ENCODE measurements around the gene FBXO47. TPM values are rescaled to one million over a fixed set of nuclear protein-coding genes. Genes with fewer than 3 reads are reported as not detected.

FBXO47 gene
- total RNA-seq, 1 experiment from 2014 or later, result not detected

GRCh38 chr17:38893113-38893512, 74.1 kb downstream of the FBXO47 start:
- no peak overlapping the region for H3K4me3 ChIP-seq (ENCODE audit: low read depth, low read length, poor library complexity, severe bottlenecking)
- BruUV-seq (replicated peaks), result no TSS peak
- intact Hi-C loops (cut with micrococcal nuclease; ENCODE audit: unreplicated experiment), result no loop called here
- POLR2A ChIA-PET (ENCODE audit: low non-redundant PET), result no interaction called here
- no peaks in the 10 kb centered on the region for H3K4me1 ChIP-seq (ENCODE audit: insufficient read depth, low read length, poor library complexity, severe bottlenecking)
- H3K36me3 ChIP-seq (ENCODE audit: insufficient read depth, low read length, poor library complexity, severe bottlenecking), result peaks cover 5% of the 10 kb centered on the region
- CTCF ChIA-PET, result no interaction called here
- no peak for DNase-seq (ENCODE audit: low spot score)
- H3K27me3 ChIP-seq (replicated peaks; ENCODE audit: insufficient read depth, low read depth, low read length, poor library complexity), result no peaks in the 10 kb centered on the region
- H3K27ac ChIP-seq (ENCODE audit: low read depth, low read length, poor library complexity, severe bottlenecking), result no peak overlapping the region
- no peaks in the 10 kb centered on the region for H3K9me3 ChIP-seq (ENCODE audit: low read depth, low read length, poor library complexity, severe bottlenecking)
- TF ChIP-seq EZH2 (IDR thresholded peaks at IDR 0.05; ENCODE audit: borderline replicate concordance, low read depth, low read length, poor library complexity, severe bottlenecking), result no peak
- no peak for TF ChIP-seq CTCF (conservative IDR thresholded peaks at IDR 0.05; ENCODE audit: low read depth, low read length)

DNA sequence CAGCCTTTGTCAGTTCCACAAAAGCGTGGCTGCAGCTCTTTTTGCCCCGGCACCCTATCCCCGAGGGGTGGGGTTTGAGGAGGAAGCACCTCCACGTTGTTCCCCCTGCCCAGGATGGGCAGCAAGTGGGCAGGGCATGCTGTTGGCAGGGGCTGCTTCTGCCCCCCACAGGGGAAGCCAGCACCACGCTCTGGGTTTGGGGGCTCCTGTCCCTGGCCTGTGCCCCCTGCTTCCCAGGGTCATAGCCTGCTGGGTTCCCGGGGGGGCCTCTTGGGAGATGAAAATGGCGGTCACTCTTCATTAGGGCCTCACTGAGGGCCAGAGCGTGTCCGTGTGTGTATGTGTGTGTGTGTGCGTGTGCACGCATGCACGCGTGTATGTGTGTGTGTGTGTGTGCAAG, 74.6 kb downstream of the FBXO47 start:
- Histone ChIP-seq H3K4me3 (ENCODE audit: low read depth, low read length, poor library complexity, severe bottlenecking) (no peak overlapping the region), H3K27me3 (replicated peaks; ENCODE audit: insufficient read depth, low read depth, low read length, poor library complexity) (no peaks in the 10 kb centered on the region), H3K36me3 (ENCODE audit: insufficient read depth, low read length, poor library complexity, severe bottlenecking) (peaks cover 5% of the 10 kb centered on the region), H3K4me1 (ENCODE audit: insufficient read depth, low read length, poor library complexity, severe bottlenecking) (no peaks in the 10 kb centered on the region), H3K9me3 (ENCODE audit: low read depth, low read length, poor library complexity, severe bottlenecking) (no peaks in the 10 kb centered on the region), H3K27ac (ENCODE audit: low read depth, low read length, poor library complexity, severe bottlenecking) (no peak overlapping the region)
- no TSS peak for BruUV-seq (replicated peaks)
- POLR2A ChIA-PET (ENCODE audit: low non-redundant PET), result no interaction called here
- TF ChIP-seq CTCF (conservative IDR thresholded peaks at IDR 0.05; ENCODE audit: low read depth, low read length) (no peak), EZH2 (IDR thresholded peaks at IDR 0.05; ENCODE audit: borderline replicate concordance, low read depth, low read length, poor library complexity, severe bottlenecking) (no peak)
- DNase-seq (ENCODE audit: low spot score), result no peak
- intact Hi-C loops (cut with micrococcal nuclease; ENCODE audit: unreplicated experiment), result no loop called here
- CTCF ChIA-PET, result no interaction called here

DNA sequence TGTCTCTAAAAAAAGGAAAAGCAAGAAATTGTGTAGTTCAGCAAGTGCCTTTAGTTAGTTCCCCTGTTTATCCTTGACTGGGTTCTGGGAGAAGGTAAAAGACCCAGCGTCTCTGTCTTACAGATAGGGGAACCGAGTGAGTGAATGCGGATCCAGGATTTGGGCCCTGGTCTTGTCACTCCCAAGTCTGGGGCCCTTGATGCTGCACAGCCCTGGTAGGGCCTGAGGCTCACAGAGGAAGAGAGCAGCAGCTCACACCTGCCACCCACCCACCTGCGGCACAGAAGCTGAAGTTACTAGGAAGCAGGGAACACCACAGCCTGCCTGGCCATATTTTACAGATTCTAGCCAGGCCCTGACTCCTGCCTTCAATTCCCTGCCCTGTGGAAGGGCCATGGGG, 75.1 kb downstream of the FBXO47 start:
- intact Hi-C loops (cut with micrococcal nuclease; ENCODE audit: unreplicated experiment), result no loop called here
- H3K36me3 ChIP-seq (ENCODE audit: insufficient read depth, low read length, poor library complexity, severe bottlenecking), result peaks cover 5% of the 10 kb centered on the region
- no peaks in the 10 kb centered on the region for H3K9me3 ChIP-seq (ENCODE audit: low read depth, low read length, poor library complexity, severe bottlenecking)
- CTCF ChIA-PET, result interaction anchor here (0.5 to 0.7 kb wide), 2 partner anchors 15 to 131 kb away, joined by 4 to 5 read pairs; no protein-coding TSS in a partner anchor
- H3K4me3 ChIP-seq (ENCODE audit: low read depth, low read length, poor library complexity, severe bottlenecking), result no peak overlapping the region
- no TSS peak for BruUV-seq (replicated peaks)
- H3K27me3 ChIP-seq (replicated peaks; ENCODE audit: insufficient read depth, low read depth, low read length, poor library complexity), result no peaks in the 10 kb centered on the region
- POLR2A ChIA-PET (ENCODE audit: low non-redundant PET), result no interaction called here
- TF ChIP-seq CTCF (conservative IDR thresholded peaks at IDR 0.05; ENCODE audit: low read depth, low read length) (no peak), EZH2 (IDR thresholded peaks at IDR 0.05; ENCODE audit: borderline replicate concordance, low read depth, low read length, poor library complexity, severe bottlenecking) (no peak)
- no peak for DNase-seq (ENCODE audit: low spot score)
- H3K27ac ChIP-seq (ENCODE audit: low read depth, low read length, poor library complexity, severe bottlenecking), result no peak overlapping the region
- no peaks in the 10 kb centered on the region for H3K4me1 ChIP-seq (ENCODE audit: insufficient read depth, low read length, poor library complexity, severe bottlenecking)

Data from A673 (cell line).